HG03108 (cell line): ENCODE results near the gene MTX1.
"Not testable (repeated sequence)": the region's sequence is repeated elsewhere in the genome, so short reads cannot be mapped to it uniquely, and the experiment has no call there.

Experiments used
- ATAC-seq: cut with Tn5 transposase; IDR thresholded peaks from one replicate; pipeline ENCODE4 v1.9.1; 2021; ENCODE audit warnings: moderate library complexity; ENCODE audit not compliant: unreplicated experiment

MTX1 gene

GRCh38 chr1:155188268-155188667 lies 20.2 kb upstream of the MTX1 start:
- no peak for ATAC-seq

GRCh38 chr1:155189926-155190325 lies 18.6 kb upstream of the MTX1 start:
- ATAC-seq: not testable (repeated sequence)

GRCh38 chr1:155191904-155192303 lies 16.6 kb upstream of the MTX1 start:
- no peak for ATAC-seq

- no peak for ATAC-seq
These were observed 15.9 kb upstream of the MTX1 start for GRCh38 chr1:155192346-155193274.

GRCh38 chr1:155193275-155193990 lies 15.1 kb upstream of the MTX1 start:
- ATAC-seq: peak; percentile 53

- not testable (repeated sequence) for ATAC-seq
These were observed 14.6 kb upstream of the MTX1 start for GRCh38 chr1:155193991-155194240.

- no peak for ATAC-seq
These were observed 13.0 kb upstream of the MTX1 start for GRCh38 chr1:155195201-155196102.

GRCh38 chr1:155196103-155196892 lies 12.2 kb upstream of the MTX1 start:
- no peak for ATAC-seq

GRCh38 chr1:155196893-155197638 lies 11.4 kb upstream of the MTX1 start:
- ATAC-seq: no peak

- no peak for ATAC-seq
These were observed 10.5 kb upstream of the MTX1 start for GRCh38 chr1:155197901-155198546.

- ATAC-seq: no peak
These were observed 10.0 kb upstream of the MTX1 start for GRCh38 chr1:155198547-155198906.

- no peak for ATAC-seq
These were observed 8.7 kb upstream of the MTX1 start for GRCh38 chr1:155199792-155200191.

GRCh38 chr1:155200920-155201319 lies 7.6 kb upstream of the MTX1 start:
- ATAC-seq: no peak

- no peak for ATAC-seq
These were observed 6.3 kb upstream of the MTX1 start for GRCh38 chr1:155202198-155202597.

GRCh38 chr1:155202731-155203515 lies 5.6 kb upstream of the MTX1 start:
- ATAC-seq: no peak

GRCh38 chr1:155205035-155205434 lies 3.5 kb upstream of the MTX1 start:
- no peak for ATAC-seq

GRCh38 chr1:155205969-155206593 lies 2.4 kb upstream of the MTX1 start:
- no peak for ATAC-seq
